HG02852 (cell line): ENCODE data around the gene TRDMT1.

Experiments
- ATAC-seq: cut with Tn5 transposase; IDR thresholded peaks from one replicate; pipeline ENCODE4 v1.9.1; 2021; ENCODE audit warnings: mild to moderate bottlenecking, moderate library complexity; ENCODE audit not compliant: unreplicated experiment

Gene TRDMT1

GRCh38 chr10:17213646-17214349, 12.3 kb upstream of the TRDMT1 start:
- no peak for ATAC-seq

- ATAC-seq = no peak
Observed at GRCh38 chr10:17212802-17213221, 11.3 kb upstream of the TRDMT1 start.

GRCh38 chr10:17210361-17210760, 8.9 kb upstream of the TRDMT1 start:
- no peak for ATAC-seq

- no peak for ATAC-seq
Observed at GRCh38 chr10:17209881-17210280, 8.4 kb upstream of the TRDMT1 start.

- no peak for ATAC-seq
Observed at GRCh38 chr10:17209302-17209701, 7.8 kb upstream of the TRDMT1 start.

GRCh38 chr10:17208476-17208875, 7.0 kb upstream of the TRDMT1 start:
- ATAC-seq = no peak

GRCh38 chr10:17206210-17206709, 4.8 kb upstream of the TRDMT1 start:
- ATAC-seq = peak; percentile 27

- ATAC-seq = no peak
Observed at GRCh38 chr10:17203416-17203815, 1.9 kb upstream of the TRDMT1 start.

GRCh38 chr10:17202999-17203398, 1.5 kb upstream of the TRDMT1 start:
- no peak for ATAC-seq

- no peak for ATAC-seq
Observed at GRCh38 chr10:17202506-17202905, 1.0 kb upstream of the TRDMT1 start.

GRCh38 chr10:17201794-17202116, 283 bp upstream of the TRDMT1 start:
- ATAC-seq = no peak

GRCh38 chr10:17200001-17200911, 1.2 kb downstream of the TRDMT1 start:
- ATAC-seq = no peak

- no peak for ATAC-seq
Observed at GRCh38 chr10:17199351-17199804, 2.1 kb downstream of the TRDMT1 start.

- no peak for ATAC-seq
Observed at GRCh38 chr10:17196573-17196972, 4.9 kb downstream of the TRDMT1 start.

GRCh38 chr10:17196045-17196444, 5.4 kb downstream of the TRDMT1 start:
- ATAC-seq = no peak

GRCh38 chr10:17195083-17195482, 6.4 kb downstream of the TRDMT1 start:
- ATAC-seq = no peak

GRCh38 chr10:17190602-17191001, 10.9 kb downstream of the TRDMT1 start:
- ATAC-seq = no peak

GRCh38 chr10:17188644-17189172, 12.8 kb downstream of the TRDMT1 start:
- ATAC-seq = no peak

- no peak for ATAC-seq
Observed at GRCh38 chr10:17185873-17186272, 15.6 kb downstream of the TRDMT1 start.

- ATAC-seq = no peak
Observed at GRCh38 chr10:17183110-17183509, 18.4 kb downstream of the TRDMT1 start.

- ATAC-seq = no peak
Observed at GRCh38 chr10:17181751-17182150, 19.7 kb downstream of the TRDMT1 start.

- ATAC-seq = no peak
Observed at GRCh38 chr10:17181110-17181509, 20.4 kb downstream of the TRDMT1 start.
